ENCODE data around the gene MDGA2. TPM values are rescaled to one million over a fixed set of nuclear protein-coding genes. Genes with fewer than 3 reads are reported as not detected.
A peak's percentile ranks its signal among the peaks of the same experiment; 100 is the strongest.

The MDGA2 gene
- total RNA-seq, 1 experiment from 2014 or later: not detected

DNA sequence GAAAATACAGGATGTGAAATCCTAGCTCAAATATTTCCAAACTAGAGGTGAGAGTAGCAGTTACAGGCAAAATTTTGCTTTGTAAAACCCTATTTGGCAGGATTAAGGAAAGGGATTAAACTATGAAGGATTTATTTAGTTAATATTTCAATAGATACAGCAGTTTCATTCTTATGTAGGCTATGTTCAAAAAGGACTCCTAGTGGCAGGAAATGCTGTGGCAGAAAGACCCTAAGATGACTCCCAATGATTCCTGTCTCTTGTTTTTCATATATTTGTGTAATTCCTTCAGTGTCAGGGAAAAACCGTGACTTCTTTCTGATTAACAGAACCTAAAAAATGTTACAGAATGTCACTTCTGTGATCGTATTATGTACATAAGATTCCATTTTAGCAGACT lies 724.3 kb downstream of the MDGA2 start:
- Histone ChIP-seq H4K20me1 (ENCODE audit: insufficient read depth) (no peaks in the 10 kb centered on the region), H3K27ac (ENCODE audit: low read depth, low read length) (no peak overlapping the region), H3K4me1 (ENCODE audit: control insufficient read depth in 1 of 2, insufficient read depth in 2 of 2, low read length in 2 of 2) (no peaks in the 10 kb centered on the region), H3K4me2 (ENCODE audit: low read length) (no peak overlapping the region), H3K79me2 (ENCODE audit: insufficient read depth, low read length) (no peaks in the 10 kb centered on the region), H3K9ac (ENCODE audit: low read length) (no peak overlapping the region), H3K4me3 (replicated peaks in 1 of 2; ENCODE audit: low read depth in 1 of 2, low read length in 2 of 2) (no peak overlapping the region), H3K9me3 (ENCODE audit: control insufficient read depth in 1 of 2, insufficient read depth in 1 of 2, low read depth in 1 of 2, low read length in 2 of 2) (no peaks in the 10 kb centered on the region), H3K9me2 (ENCODE audit: insufficient read depth) (no peaks in the 10 kb centered on the region), H2AFZ (ENCODE audit: low read depth, low read length, poor library complexity, severe bottlenecking) (no peak overlapping the region), H3K36me3 (ENCODE audit: control insufficient read depth in 1 of 2, insufficient read depth in 2 of 2, low read length in 2 of 2) (no peaks in the 10 kb centered on the region), H3K27me3 (ENCODE audit: insufficient read depth, low read length) (no peaks in the 10 kb centered on the region)
- no TSS peak for BruUV-seq (replicated peaks)
- ChIA-PET RAD21 (ENCODE audit: low non-redundant PET in 1 of 2, low total read pairs in 2 of 2, uncharacterized antibody in 2 of 2, unreplicated experiment in 2 of 2) (no interaction called here), CTCF (no interaction called here), POLR2A (no interaction called here)
- DNase-seq (ENCODE audit: low read depth, low spot score) (no peak), ATAC-seq (no peak)
- intact Hi-C loops (cut with micrococcal nuclease): no loop called here
- no peak for TF ChIP-seq RAD21 (IDR thresholded peaks at IDR 0.05; ENCODE audit: low read depth)
- TF ChIP-seq SIN3A (IDR thresholded peaks at IDR 0.05; ENCODE audit: low read depth): no peak
- no peak for TF ChIP-seq FOSL1 (IDR thresholded peaks at IDR 0.05; ENCODE audit: low read depth)
- TF ChIP-seq ELF1 (IDR thresholded peaks at IDR 0.05; ENCODE audit: borderline replicate concordance, low read depth): no peak
- TF ChIP-seq, protein P1, sequence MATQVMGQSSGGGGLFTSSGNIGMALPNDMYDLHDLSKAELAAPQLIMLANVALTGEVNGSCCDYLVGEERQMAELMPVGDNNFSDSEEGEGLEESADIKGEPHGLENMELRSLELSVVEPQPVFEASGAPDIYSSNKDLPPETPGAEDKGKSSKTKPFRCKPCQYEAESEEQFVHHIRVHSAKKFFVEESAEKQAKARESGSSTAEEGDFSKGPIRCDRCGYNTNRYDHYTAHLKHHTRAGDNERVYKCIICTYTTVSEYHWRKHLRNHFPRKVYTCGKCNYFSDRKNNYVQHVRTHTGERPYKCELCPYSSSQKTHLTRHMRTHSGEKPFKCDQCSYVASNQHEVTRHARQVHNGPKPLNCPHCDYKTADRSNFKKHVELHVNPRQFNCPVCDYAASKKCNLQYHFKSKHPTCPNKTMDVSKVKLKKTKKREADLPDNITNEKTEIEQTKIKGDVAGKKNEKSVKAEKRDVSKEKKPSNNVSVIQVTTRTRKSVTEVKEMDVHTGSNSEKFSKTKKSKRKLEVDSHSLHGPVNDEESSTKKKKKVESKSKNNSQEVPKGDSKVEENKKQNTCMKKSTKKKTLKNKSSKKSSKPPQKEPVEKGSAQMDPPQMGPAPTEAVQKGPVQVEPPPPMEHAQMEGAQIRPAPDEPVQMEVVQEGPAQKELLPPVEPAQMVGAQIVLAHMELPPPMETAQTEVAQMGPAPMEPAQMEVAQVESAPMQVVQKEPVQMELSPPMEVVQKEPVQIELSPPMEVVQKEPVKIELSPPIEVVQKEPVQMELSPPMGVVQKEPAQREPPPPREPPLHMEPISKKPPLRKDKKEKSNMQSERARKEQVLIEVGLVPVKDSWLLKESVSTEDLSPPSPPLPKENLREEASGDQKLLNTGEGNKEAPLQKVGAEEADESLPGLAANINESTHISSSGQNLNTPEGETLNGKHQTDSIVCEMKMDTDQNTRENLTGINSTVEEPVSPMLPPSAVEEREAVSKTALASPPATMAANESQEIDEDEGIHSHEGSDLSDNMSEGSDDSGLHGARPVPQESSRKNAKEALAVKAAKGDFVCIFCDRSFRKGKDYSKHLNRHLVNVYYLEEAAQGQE (IDR thresholded peaks at IDR 0.05; ENCODE audit: low read depth): no peak
- TF ChIP-seq SP1 (IDR thresholded peaks at IDR 0.05; ENCODE audit: low read depth): no peak
- TF ChIP-seq, protein P2, sequence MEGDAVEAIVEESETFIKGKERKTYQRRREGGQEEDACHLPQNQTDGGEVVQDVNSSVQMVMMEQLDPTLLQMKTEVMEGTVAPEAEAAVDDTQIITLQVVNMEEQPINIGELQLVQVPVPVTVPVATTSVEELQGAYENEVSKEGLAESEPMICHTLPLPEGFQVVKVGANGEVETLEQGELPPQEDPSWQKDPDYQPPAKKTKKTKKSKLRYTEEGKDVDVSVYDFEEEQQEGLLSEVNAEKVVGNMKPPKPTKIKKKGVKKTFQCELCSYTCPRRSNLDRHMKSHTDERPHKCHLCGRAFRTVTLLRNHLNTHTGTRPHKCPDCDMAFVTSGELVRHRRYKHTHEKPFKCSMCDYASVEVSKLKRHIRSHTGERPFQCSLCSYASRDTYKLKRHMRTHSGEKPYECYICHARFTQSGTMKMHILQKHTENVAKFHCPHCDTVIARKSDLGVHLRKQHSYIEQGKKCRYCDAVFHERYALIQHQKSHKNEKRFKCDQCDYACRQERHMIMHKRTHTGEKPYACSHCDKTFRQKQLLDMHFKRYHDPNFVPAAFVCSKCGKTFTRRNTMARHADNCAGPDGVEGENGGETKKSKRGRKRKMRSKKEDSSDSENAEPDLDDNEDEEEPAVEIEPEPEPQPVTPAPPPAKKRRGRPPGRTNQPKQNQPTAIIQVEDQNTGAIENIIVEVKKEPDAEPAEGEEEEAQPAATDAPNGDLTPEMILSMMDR (IDR thresholded peaks at IDR 0.05 in 2 of 3, conservative IDR thresholded peaks at IDR 0.05 in 1 of 3; ENCODE audit: borderline replicate concordance in 1 of 3, insufficient read depth in 1 of 3, low read depth in 2 of 3, low read length in 2 of 3): peak in 2 of 3 experiments; percentile 15 to 21; a peak in 2 of 6 replicates
- TF ChIP-seq, protein P3, sequence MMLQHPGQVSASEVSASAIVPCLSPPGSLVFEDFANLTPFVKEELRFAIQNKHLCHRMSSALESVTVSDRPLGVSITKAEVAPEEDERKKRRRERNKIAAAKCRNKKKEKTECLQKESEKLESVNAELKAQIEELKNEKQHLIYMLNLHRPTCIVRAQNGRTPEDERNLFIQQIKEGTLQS (IDR thresholded peaks at IDR 0.05): no peak
- TF ChIP-seq EZH2 (IDR thresholded peaks at IDR 0.05): no peak
